Right renal cortex interstitium (tissue), 3 donors: ENCODE measurements around the gene CRTC2. TPM values are rescaled to one million over a fixed set of nuclear protein-coding genes. Genes with fewer than 3 reads are reported as not detected.
A peak's percentile ranks its signal among the peaks of the same experiment; 100 is the strongest.

Source experiments
- DNase-seq, 3 donors: peaks; one replicate each; pipeline ENCODE4 v3.0.0-alpha.2; 2013; ENCODE audit warnings: low read depth in 3 of 3, low spot score in 2 of 3
- polyA plus RNA-seq, 3 donors: library from polyadenylated mRNA; unstranded; fragments of 120-200 nt; gene quantifications; one replicate each; pipeline ENCODE4 v1.2.1, GENCODE V29; 2013; ENCODE audit not compliant: insufficient read length in 3 of 3

The CRTC2 gene
- polyA plus RNA-seq, 3 donors, result 33.9 to 35.2 (median 34.1) TPM

DNA sequence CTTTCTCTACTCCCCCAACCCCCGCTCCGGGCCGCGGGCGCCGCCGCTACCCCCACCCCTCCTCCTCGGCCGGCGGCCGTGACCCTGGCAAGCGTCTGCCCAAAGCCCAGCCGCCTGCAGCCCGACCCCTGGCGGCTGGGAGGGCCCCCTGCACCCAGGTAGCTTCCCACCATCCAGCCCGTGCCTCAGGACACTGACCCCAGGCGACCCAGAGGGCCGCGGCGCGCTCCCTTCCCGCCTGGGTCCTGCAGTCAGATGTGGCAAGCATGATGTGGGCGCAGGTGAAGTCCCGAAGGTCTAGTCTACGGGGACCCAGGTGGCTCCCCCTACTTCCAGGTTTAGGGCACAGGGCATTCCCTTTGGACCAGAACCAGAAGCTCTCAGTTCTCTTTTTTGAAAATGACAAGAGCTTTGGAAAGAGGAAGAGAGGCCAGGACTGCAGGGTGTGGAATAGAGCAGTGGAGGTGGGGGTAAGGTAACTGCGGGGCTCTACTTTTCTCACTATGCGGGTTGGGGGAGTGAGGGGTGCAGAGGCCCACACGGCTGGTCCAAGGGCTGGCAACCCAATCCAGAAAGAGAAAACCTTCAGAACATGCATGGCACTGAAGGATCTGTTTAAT lies 11.7 kb downstream of the CRTC2 start, which contains the start of gene DENND4B:
Gene DENND4B (minus strand): TSS at position 97 of the 620 bp plus-strand sequence. CDS start 2,344 bp downstream, outside the sequence.
- peak in 1 of 3 donors; percentile 47 for DNase-seq

- DNase-seq, result no peak
Observed at GRCh38 chr1:153945795-153946621, 12.4 kb downstream of the CRTC2 start.

GRCh38 chr1:153945131-153945794 lies 13.1 kb downstream of the CRTC2 start:
- DNase-seq, result no peak

DNA sequence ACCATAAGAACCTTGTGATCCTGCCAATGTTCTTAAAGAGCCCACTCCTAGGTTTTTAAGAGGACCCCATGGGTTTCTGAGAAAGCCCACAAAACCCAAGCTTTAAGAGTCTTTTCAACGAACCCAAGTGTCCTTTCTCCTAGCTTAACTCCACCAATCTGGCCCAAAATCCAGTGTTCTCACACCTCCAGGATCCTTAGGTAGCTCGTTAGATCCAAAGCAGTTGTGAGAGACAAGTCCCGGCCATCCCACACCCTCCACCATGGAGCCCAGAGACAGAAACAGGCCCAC lies 13.6 kb downstream of the CRTC2 start:
- no peak for DNase-seq

DNA sequence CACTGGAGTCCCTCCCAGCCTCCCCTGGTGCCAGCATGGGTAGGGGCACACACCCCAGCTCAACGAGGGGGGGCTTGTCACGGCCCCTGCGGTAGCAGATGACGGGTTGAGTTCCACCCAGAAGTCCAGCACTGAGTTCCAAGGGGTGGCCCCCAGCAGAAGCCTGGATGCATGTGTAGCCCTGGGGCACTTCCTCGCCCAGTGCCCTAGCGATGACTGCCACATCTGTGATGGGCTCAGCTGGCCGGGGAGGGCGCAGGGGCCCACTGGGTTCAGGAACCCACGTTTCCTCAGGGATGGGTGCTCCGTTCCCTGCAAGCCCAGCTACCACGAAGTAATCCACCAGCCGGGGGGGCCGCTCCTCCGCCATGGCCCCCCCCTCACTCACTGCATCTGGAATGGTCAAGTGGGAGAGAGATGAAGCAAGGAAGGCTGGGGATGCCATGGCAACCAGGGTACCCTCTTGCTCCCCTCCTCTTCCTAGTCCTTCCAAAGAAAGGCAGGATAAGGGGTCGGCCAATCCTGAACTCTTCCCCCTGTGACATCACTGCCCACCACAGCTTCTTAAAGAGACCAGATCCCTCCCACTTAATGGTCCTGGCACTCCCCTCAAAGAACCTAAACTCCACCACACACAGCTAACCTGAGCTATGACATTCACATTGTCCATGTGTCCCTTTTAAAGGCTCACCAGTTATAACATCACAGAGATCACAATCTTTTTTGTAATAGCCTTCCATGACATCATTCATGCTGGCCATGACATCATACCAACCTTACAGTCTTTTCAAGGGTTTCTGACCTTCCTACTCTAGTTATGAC lies 14.2 kb downstream of the CRTC2 start:
- no peak for DNase-seq

DNA sequence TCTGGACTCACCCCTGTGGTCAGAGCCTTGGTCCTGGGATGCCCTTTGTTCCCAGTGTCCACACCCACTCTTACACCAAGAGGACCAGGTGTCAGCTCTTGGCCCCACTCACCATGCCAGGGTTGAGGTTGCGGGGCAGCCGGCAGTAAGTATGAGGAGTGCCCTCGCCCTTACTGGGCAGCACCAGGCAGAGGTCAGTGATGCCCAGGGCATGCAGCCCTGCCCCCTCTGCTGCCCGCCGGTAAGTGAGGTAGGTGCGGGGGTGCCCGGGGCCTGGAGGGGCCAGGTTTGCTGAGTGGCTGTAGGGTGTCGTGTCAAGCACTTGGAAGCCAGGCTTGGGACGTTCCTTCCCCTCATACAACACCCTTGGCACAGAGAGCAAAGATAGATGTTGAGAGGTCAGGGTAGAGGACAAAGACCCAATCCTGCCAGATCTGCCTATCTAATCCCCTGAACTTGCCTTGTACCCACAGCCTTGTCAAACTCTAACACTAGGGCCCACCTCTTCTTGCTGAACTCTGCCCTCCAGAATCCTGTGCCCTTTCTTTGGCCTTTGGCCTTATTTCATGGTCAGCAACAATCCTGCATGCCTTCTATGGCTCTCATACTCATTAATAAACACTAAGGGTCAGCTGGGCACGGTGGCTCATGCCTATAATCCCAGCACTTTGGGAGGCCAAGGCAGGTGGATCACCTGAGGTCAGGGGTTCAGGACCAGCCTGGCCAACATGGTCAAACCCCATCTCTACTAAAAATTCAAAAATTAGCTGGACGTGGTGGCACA lies 15.5 kb downstream of the CRTC2 start:
- no peak for DNase-seq

- DNase-seq, result no peak
Observed at GRCh38 chr1:153941826-153942725, 16.3 kb downstream of the CRTC2 start.

DNA sequence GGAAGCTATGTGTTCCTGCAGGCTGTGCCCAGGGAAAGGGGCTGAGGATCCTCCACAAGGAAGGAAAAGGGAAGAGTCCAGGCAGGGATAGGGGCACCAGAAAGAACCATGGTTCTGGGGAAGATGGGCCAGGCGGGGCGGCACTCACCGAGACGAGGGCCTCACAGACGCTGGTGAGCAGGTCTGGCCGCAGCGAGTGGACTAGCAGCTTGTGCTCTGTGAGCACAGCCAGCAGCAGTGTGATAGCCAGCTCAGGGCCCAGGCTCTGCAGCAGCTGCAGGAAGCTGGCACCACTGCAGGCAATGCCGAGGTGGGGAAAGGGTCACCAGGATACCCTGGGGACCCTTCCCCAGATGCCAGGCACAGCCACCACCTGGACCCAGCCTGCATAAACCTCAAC lies 17.7 kb downstream of the CRTC2 start:
- no peak for DNase-seq

- no peak for DNase-seq
Observed at GRCh38 chr1:153939476-153939875, 18.9 kb downstream of the CRTC2 start.

DNA sequence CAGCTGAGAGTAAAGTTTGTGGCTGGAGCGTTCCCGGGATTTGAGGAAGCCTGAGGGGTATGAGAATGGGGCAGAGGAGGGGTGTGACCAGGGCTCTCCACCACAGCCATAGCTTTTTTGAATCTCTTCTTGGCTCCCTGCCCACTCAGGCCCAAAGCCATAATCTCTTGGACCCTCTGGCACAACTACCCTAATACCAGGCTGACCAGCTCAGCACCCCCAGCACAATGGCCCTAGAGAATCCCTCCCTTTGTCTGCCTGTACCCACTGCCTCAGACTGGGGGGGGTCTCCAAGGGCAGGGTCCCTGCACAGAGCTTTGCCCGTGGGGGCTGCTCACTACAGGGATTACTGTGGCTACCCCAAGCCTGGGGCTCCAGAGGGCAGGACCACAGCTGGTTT lies 19.4 kb downstream of the CRTC2 start:
- DNase-seq, result no peak

DNA sequence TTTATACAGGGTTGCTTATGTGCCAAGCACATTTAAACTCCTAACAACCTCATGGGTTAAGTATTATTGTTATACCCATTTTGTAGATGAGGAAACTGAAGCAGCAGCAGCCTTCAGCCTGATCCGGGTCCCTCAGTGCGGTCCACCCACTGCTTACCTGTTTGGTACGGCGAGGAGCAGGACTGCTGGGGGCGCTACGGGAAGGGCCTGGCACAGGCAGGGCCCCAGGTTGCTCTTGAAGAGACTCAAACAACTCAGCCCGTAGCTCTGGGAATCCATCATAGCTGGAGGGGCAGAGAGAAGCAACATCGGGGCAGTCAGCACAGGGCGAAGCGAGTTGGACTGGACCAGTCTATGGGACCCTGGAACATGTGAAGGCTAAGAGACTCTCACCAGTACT lies 21.1 kb downstream of the CRTC2 start:
- DNase-seq, result no peak

DNA sequence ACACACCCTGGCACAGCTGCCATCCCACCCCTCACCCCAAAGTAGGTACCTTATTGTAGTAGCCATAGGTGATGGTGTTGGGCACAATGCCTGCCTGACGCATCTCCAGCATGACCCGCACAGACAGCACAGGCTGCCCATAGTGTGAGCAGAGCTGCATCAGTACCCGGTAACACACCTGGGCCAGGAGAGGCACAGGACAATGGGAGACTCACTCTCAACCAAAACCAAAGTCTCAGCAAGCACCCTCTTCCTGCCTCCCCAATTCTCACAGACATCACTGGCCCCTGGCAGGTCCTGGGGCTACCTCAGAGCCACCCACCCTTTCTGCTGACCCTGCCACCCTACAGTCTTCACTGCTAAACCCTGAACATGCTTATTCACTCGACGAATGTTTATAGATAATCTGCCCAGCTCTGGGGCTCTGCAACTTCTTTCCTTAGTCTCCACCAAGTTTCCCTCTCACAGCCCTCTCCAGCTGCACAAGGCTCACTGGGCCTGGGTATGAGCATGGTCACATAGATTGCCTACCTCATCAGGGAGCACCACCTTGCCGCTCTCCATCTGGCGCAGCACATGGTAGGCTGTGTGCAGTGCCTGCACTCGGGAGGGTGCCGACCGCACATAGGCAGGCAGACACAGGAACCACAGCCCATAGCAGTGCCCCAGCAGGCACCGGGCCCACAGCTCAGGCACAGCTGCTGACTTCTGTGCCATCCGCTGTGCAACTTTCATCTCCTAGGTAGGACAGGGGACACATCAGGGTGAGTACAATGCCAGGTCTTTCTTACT lies 22.2 kb downstream of the CRTC2 start:
- no peak for DNase-seq

DNA sequence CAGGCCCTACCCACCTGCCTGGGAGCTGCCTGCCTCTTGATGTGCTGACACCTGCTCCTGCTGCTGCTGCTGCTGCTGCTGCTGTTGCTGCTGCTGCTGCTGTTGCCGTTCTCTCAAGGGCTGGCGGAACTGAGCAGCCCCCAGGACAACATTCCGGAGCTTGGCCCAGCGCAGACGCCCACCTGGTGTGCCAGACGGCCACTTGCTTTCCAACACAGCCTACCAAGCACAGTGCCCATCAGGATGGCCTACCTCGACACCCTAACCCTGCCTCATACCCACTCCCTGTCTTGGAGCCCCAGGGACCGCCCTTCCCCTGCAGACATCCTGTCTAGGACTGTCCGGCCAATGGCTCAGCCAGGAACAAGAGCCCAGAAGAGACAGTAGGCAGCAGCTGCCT lies 23.7 kb downstream of the CRTC2 start:
- no peak for DNase-seq

DNA sequence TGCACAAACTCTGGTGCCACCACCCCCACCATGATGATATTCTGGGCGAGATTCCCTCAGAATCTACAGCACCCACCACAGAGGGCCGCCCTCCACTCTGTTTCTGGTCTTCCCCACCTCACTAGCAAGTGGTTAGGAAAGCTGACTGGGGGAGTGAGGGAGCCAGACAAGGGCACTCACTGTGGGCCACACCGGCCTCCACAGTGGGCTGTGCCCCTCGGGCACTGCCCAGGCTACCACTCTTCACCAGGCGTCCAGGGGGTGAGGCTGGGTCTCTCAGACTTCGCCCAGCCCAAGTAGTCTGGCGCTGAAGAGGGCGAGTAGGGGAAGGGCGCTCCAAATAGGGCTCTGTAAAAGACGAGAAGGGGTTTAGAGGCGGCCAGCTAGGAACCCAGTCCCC lies 24.5 kb downstream of the CRTC2 start:
- no peak for DNase-seq

GRCh38 chr1:153933430-153933829 lies 25.0 kb downstream of the CRTC2 start:
- no peak for DNase-seq

- no peak for DNase-seq
Observed at GRCh38 chr1:153932156-153933131, 26.0 kb downstream of the CRTC2 start.
